Muscle of arm (tissue), 12 donors: ENCODE measurements around the gene CNOT8. TPM values are rescaled to one million over a fixed set of nuclear protein-coding genes. Genes with fewer than 3 reads are reported as not detected.
"Not testable (repeated sequence)": the region's sequence is repeated elsewhere in the genome, so short reads cannot be mapped to it uniquely, and the experiment has no call there.

Experiments
- DNase-seq: peaks from one replicate; pipeline ENCODE4 v3.0.0-alpha.2; 2013
- polyA plus RNA-seq, 12 donors: library from polyadenylated mRNA; unstranded; fragments of 120-200 nt; gene quantifications; one replicate each; pipeline ENCODE4 v1.2.1, GENCODE V29; 2013; ENCODE audit not compliant: insufficient read length in 12 of 12

CNOT8 gene
- polyA plus RNA-seq, 12 donors: 29.8 to 49.0 (median 42.9) TPM; not detected in 1

DNA sequence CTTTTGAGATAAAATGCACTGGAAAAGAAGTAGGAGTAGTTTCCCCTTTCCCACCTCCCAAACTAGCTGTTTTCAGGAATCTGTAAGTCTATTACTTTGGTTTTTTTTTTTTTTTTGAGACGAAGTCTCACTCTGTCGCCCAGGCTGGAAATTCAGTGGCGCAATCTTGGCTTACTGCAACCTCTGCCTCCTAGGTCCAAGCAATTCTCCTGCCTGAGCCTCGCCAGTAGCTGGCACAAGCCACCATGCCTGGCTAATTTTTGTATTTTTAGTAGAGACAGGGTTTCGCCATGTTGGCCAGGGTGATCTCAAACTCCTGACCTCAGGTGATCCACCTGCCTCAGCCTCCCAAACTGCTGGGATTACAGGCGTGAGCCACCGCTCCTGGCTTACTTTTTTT is 47.2 kb downstream of the CNOT8 start:
- DNase-seq: not testable (repeated sequence)

DNA sequence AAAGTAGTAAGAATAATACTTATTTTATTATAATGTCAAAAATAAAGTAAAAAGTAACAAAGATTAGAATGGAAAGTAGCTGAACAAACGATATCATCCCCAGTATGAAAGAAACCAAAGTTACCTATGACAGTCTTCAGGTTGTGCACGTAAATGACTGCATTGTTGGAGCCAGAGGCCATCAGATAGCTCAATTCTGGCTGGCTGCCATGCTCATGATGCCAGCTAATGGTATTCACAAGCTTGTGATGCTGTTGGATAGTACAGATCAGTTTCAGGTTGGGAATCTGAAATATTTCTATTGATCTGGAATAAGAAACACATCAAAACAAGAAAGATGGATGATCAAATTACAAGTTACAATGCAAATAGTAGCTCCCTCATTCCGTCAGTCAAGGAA is 58.4 kb downstream of the CNOT8 start:
- no peak for DNase-seq

DNA sequence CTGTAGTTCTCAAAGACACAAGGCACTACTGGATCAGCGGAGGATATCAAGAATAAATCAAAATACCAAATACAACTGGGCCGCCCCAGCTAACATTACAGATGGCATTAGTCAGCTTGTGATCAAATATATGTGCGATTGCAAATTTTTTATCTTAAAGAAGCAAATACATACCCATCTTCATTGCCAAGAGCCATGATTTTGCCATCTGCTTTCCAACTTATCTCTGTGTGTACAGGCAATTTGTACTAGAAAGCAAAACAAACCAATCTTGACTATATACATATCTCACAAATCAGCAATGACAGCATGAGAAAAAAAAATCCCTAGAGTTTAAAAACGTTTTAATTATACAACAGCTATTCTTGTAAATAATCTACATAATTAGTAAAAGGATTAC is 59.3 kb downstream of the CNOT8 start:
- DNase-seq: no peak

DNA sequence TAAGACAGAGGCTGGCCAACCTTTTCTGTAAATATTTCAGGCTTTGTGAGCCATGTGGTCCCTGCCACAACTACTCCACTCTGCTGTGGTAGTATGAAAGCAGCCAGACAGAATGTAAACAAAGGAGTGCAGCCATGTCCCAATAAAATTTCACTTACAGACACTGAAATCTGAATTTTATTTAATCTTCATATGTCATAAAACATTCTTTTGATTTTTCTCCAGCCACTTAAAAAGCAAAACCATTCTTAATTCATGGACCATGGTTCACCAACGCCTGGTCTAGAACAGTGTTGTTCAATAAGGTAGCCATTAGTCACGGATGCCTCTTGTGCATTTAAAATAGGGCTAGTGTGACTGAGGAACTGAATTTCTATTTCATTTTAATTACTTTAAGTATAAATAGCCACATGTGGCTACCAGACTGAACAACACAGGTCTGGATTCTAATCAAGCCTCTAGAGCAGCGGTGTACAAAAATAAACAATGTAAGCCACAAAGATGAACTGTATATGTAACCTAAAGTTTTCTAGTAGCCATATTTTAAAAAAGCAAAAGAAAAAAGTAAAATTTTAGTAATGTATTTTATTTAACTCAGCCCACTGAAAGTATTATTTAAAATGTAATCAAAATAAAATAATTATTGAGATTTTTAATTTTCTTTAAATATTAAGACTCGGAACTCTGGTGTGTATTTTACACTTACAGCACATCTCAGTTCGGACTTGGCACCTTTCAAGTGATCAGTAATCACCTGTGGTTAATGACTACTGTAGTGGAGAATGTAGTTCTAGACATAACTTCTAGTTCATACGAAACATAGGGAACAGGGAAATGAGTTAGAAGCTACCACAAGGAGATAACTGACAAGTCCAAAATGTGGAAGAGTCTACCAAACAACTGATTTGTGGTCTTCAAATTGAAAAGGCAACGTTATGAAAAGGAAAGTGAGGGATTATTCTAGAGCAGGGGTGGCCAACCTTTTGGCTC is 65.3 kb downstream of the CNOT8 start:
- DNase-seq: no peak

Other genes with a start within 250 kb of the CNOT8 start
- gene LARP1, start 103.2 kb upstream of the CNOT8 start, polyA plus RNA-seq: 100 to 1,000 TPM in 4 of 12 donors, 10 to 100 TPM in 8; 79.0 to 335 (median 92.7) TPM
- gene FAXDC2, start 8.0 kb upstream of the CNOT8 start, polyA plus RNA-seq: 10 to 100 TPM in 10 of 12 donors, 1 to 10 TPM in 1, not detected in 1; 5.2 to 24.3 (median 14.9) TPM
- gene GEMIN5, start 79.6 kb downstream of the CNOT8 start, polyA plus RNA-seq: 10 to 100 TPM in 11 of 12 donors, not detected in 1; 16.7 to 21.6 (median 18.0) TPM
- gene MRPL22, start 82.4 kb downstream of the CNOT8 start, polyA plus RNA-seq: 10 to 100 TPM in 11 of 12 donors, not detected in 1; 28.2 to 40.4 (median 34.7) TPM
- under 1 TPM in 10 of 12 donors, not detected in 2; 0.05 to 0.17 (median 0.11) TPM for gene KIF4B, start 155.1 kb downstream of the CNOT8 start, polyA plus RNA-seq